HFFc6 (cell line): Measurements from ENCODE around the gene SYK. TPM values are rescaled to one million over a fixed set of nuclear protein-coding genes. Genes with fewer than 3 reads are reported as not detected.

ENCODE experiments used
- DNase-seq: peaks from one replicate; pipeline ENCODE4 v3.0.0-alpha.2; 2018
- H3K27ac Mint-ChIP-seq: 2 replicates; pipeline ENCODE4 v1.8.0; 2020; ENCODE audit warnings: mild to moderate bottlenecking, mixed read lengths
- H3K27me3 Mint-ChIP-seq: 2 replicates; pipeline ENCODE4 v1.8.0; 2021; ENCODE audit warnings: mild to moderate bottlenecking, moderate library complexity, mixed read lengths; ENCODE audit not compliant: insufficient read depth
- H3K36me3 Mint-ChIP-seq: 2 replicates; pipeline ENCODE4 v1.8.0; 2021; ENCODE audit warnings: low read depth, mixed read lengths
- H3K4me1 Mint-ChIP-seq: 2 replicates; pipeline ENCODE4 v1.8.0; 2020; ENCODE audit warnings: low read depth, mixed read lengths
- H3K4me3 Mint-ChIP-seq: 2 replicates; pipeline ENCODE4 v1.8.0; 2020; ENCODE audit warnings: mild to moderate bottlenecking, moderate library complexity, mixed read lengths
- H3K9me3 Mint-ChIP-seq: 2 replicates; pipeline ENCODE4 v1.8.0; 2020; ENCODE audit warnings: mild to moderate bottlenecking, mixed read lengths
- total RNA-seq, 6 experiments: library from RNA; stranded (reverse); fragmentation: NEBNext Ultra II Directional; extraction: Animal tissue kit (Norgen Biotek cat#: 25700); gene quantifications; 2 replicates in 1 of 6; 3 replicates in 5 of 6; pipeline ENCODE4 v1.2.3, GENCODE V29; 2021
- TF ChIP-seq, protein P1 (sequence below): fragments of 200-600 bp; sonication (generic); IDR thresholded peaks from 2 replicates; pipeline ENCODE4 v1.5.0; 2021; ENCODE audit warnings: antibody characterized with exemption, mild to moderate bottlenecking

The SYK gene
- total RNA-seq, 6 experiments from 2014 or later = not detected

DNA sequence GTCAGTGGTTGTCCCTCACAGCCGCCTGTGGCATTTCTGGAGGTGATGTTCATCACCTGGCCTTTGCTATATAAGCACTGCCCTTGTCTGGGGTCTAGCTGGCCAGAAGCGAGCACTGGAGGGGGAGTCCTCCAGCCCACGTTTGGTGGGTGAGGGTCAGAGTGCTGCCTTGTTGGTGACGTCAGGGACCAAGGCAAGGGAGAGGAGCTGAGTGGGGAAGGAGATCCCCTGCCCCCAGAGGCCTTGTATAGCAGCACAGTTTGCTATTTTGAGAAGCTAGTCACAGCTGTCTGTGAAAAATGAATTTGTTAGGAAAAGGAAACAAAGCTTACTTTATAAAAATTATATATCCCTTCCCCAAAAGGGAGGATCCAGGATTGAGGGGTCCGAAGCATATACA, 49.8 kb downstream of the SYK start:
- Mint-ChIP-seq H3K4me1 (no peaks in the 10 kb centered on the region), H3K27ac (no peak overlapping the region), H3K27me3 (peaks cover 7% of the 10 kb centered on the region; the same call in 1 of the 2 replicates), H3K9me3 (no peaks in the 10 kb centered on the region; the same call in 1 of the 2 replicates), H3K4me3 (no peak overlapping the region), H3K36me3 (no peaks in the 10 kb centered on the region)
- TF ChIP-seq, protein P1, sequence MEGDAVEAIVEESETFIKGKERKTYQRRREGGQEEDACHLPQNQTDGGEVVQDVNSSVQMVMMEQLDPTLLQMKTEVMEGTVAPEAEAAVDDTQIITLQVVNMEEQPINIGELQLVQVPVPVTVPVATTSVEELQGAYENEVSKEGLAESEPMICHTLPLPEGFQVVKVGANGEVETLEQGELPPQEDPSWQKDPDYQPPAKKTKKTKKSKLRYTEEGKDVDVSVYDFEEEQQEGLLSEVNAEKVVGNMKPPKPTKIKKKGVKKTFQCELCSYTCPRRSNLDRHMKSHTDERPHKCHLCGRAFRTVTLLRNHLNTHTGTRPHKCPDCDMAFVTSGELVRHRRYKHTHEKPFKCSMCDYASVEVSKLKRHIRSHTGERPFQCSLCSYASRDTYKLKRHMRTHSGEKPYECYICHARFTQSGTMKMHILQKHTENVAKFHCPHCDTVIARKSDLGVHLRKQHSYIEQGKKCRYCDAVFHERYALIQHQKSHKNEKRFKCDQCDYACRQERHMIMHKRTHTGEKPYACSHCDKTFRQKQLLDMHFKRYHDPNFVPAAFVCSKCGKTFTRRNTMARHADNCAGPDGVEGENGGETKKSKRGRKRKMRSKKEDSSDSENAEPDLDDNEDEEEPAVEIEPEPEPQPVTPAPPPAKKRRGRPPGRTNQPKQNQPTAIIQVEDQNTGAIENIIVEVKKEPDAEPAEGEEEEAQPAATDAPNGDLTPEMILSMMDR = no peak
- DNase-seq = no peak

DNA sequence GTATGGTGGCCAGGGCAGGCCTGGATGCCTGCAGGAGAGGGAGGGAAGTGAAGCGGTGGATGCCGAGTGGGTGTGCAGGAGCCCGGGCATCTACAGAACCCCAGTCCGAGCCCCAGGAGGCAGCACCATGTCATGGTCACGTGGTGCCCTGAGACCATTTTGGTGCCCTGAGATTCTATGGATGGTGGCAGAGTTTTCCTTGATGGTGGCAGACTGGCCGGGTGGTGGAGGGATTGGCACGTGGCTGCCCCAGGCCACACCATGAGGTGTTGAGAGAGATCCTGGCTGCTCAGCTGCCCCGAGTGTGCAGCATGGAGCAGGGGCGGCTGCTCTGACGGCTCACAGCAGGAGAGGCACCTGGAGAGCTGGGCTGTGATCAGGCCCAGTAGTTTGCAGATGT, 52.3 kb downstream of the SYK start:
- Mint-ChIP-seq H3K4me3 (no peak overlapping the region), H3K27me3 (peaks cover 6% of the 10 kb centered on the region; the same call in 1 of the 2 replicates), H3K27ac (no peak overlapping the region), H3K9me3 (no peaks in the 10 kb centered on the region), H3K4me1 (no peaks in the 10 kb centered on the region), H3K36me3 (no peaks in the 10 kb centered on the region)
- TF ChIP-seq, protein P1 = no peak
- DNase-seq = no peak

DNA sequence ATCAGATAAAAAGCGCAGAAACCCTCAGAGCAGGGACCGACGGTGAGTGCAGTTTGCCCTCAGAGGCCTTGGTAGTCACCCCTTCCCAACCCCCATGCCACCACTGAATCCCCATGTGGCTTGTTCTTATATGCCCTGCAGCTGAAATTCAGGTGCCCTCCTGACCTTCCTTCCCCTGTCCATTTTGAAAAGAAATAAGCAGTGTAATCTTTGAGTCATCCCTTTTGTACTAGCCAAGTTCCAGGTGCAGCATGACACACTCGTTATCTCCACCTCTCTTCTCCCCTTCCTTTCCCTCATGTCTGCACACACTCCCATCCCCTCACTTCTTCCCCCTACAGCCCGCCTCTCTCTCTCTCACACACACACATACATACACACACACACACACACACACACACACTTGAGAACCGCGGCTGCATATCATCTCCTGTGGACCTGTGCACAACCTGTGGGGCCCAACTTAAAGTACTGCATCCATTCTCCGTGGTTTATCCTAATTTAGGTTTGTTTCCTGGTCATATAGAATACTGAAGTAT, 53.1 kb downstream of the SYK start:
- Mint-ChIP-seq H3K4me3 (no peak overlapping the region), H3K36me3 (no peaks in the 10 kb centered on the region), H3K27me3 (peaks cover 6% of the 10 kb centered on the region; the same call in 1 of the 2 replicates), H3K27ac (no peak overlapping the region), H3K9me3 (no peaks in the 10 kb centered on the region), H3K4me1 (no peaks in the 10 kb centered on the region)
- TF ChIP-seq, protein P1 = no peak
- no peak for DNase-seq

DNA sequence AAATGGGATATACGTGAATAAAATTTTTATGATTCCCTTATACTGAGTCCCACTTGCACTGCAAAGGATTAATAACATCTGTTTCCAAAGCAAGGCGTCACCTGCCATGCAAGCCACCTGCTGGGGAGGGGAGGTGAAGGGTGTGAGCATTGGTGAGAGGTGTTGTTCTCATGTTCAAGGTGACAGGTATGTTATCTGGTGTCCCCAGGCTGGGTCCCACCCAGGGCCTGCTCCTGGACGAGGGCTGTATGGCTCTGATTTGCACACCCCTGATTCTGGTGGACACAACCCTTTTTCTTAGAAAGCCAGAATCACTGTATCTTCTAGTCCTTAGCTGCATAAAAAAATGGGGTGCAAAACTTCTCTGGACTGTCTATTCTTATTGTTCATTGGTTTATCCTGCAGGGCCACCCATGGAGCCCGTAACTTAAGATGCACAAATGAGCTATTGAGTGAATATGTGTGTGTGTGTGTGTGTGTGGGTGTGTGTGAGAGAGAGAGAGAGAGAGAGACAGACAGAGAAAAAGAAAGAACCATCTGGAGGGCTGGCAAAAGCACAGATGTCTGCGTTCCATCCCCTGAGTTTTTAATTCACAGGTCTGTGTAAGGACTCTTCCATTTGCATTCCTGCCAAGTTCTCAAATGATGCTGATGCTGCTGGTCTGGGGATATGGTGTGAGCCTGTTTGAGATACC, 53.7 kb downstream of the SYK start:
- H3K27ac Mint-ChIP-seq = no peak overlapping the region
- DNase-seq = no peak
- H3K4me1 Mint-ChIP-seq = no peaks in the 10 kb centered on the region
- no peaks in the 10 kb centered on the region for H3K36me3 Mint-ChIP-seq
- no peaks in the 10 kb centered on the region for H3K9me3 Mint-ChIP-seq
- H3K27me3 Mint-ChIP-seq = peaks cover 6% of the 10 kb centered on the region; the same call in 1 of the 2 replicates
- TF ChIP-seq, protein P1 = no peak
- H3K4me3 Mint-ChIP-seq = no peak overlapping the region

DNA sequence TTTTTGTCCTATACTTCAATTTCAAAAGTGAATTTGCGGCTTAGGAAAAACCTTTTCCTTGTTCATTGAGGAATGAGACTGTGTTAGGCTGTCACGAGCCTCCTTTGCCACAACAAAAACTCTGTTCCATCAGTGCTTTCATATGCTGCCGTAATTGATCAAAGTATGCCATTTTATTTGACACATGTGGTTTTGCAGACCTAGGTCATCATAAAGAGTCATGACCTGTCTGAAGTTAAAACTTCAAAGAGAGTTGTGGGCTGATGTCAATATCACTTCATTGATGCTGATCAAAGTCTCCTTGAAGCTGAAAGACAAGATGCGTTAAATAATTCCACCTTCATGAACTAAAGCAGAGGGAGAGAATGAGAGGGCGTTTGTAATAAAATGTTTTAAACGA, 55.5 kb downstream of the SYK start:
- Mint-ChIP-seq H3K27ac (no peak overlapping the region), H3K4me1 (no peaks in the 10 kb centered on the region), H3K9me3 (no peaks in the 10 kb centered on the region), H3K36me3 (no peaks in the 10 kb centered on the region), H3K4me3 (no peak overlapping the region), H3K27me3 (peaks cover 4% of the 10 kb centered on the region; the same call in 1 of the 2 replicates)
- no peak for DNase-seq
- TF ChIP-seq, protein P1 = no peak
